PC-3 (cell line): ENCODE measurements around the gene CASP4. TPM values are rescaled to one million over a fixed set of nuclear protein-coding genes. Genes with fewer than 3 reads are reported as not detected.

Source experiments
- ATAC-seq: fragments of 200-7000 bp; cut with Tn5 transposase; 2 replicates; pipeline ENCODE4 v1.9.1; 2020; ENCODE audit warnings: mild to moderate bottlenecking, moderate library complexity
- Bru-seq: library from RNA; stranded (reverse); fragments of 400-500 nt; gene quantifications from one replicate; lab custom pipeline; 2021; lab: Mats Ljungman, UMichigan
- BruChase-seq, 2 experiments: library from RNA; stranded (reverse); fragments of 400-500 nt; gene quantifications; one replicate each; lab custom pipeline; 2021; lab: Mats Ljungman, UMichigan
- BruUV-seq: library from RNA; stranded (reverse); fragments of 400-500 nt; replicated peaks from 2 replicates; lab custom pipeline; 2021; lab: Mats Ljungman, UMichigan
- CTCF ChIA-PET: fragments of 300-600 bp; sonication (Branson Sonifier 250); formaldehyde crosslinking; loops from one replicate; lab custom pipeline; 2022; ENCODE audit warnings: antibody characterized with exemption; lab: Charles Lee
- POLR2A ChIA-PET: fragments of 300-600 bp; sonication (Branson Sonifier 250); formaldehyde crosslinking; loops from one replicate; lab custom pipeline; 2022; ENCODE audit warnings: antibody characterized with exemption; ENCODE audit not compliant: unreplicated experiment; lab: Charles Lee
- DNase-seq: peaks from one replicate; pipeline ENCODE4 v3.0.0-alpha.2; 2015
- H2AFZ ChIP-seq: fragments of 300-600 bp; sonication (generic); 2 replicates; pipeline ENCODE4 v1.6.0; 2016; ENCODE audit warnings: antibody characterized with exemption, low read length
- H3F3A ChIP-seq: fragments of 300-600 bp; sonication (generic); one replicate; pipeline ENCODE4 v1.6.0; 2017; ENCODE audit warnings: antibody characterized with exemption, low read length, control low read depth, mild to moderate bottlenecking; ENCODE audit not compliant: unreplicated experiment
- H3K27ac ChIP-seq: fragments of 300-600 bp; sonication (generic); 2 replicates; pipeline ENCODE4 v1.5.1; 2016; ENCODE audit warnings: mild to moderate bottlenecking, low read length
- H3K27me3 ChIP-seq: fragments of 300-600 bp; sonication (generic); 2 replicates; pipeline ENCODE4 v1.6.1; 2016; ENCODE audit warnings: low read length, mixed read lengths
- H3K36me3 ChIP-seq: fragments of 300-600 bp; sonication (generic); 2 replicates; pipeline ENCODE4 v1.6.1; 2016; ENCODE audit warnings: low read depth, mixed run types, low read length, mixed read lengths
- H3K4me1 ChIP-seq: fragments of 300-600 bp; sonication (generic); 2 replicates; pipeline ENCODE4 v1.5.1; 2016; ENCODE audit warnings: low read length; ENCODE audit not compliant: insufficient read depth
- H3K4me2 ChIP-seq: fragments of 300-600 bp; sonication (generic); 2 replicates; pipeline ENCODE4 v1.6.0; 2016; ENCODE audit warnings: low read length
- H3K4me3 ChIP-seq: fragments of 300-600 bp; sonication (generic); 2 replicates; pipeline ENCODE4 v1.5.1; 2016; ENCODE audit warnings: mild to moderate bottlenecking, low read length, mixed read lengths
- H3K79me2 ChIP-seq: fragments of 300-600 bp; sonication (generic); 2 replicates; pipeline ENCODE4 v1.6.1; 2017; ENCODE audit warnings: low read length, mixed read lengths
- H3K9ac ChIP-seq: fragments of 300-600 bp; sonication (generic); 2 replicates; pipeline ENCODE4 v1.6.0; 2016; ENCODE audit warnings: mild to moderate bottlenecking, low read length
- H3K9me2 ChIP-seq: fragments of 300-600 bp; sonication (generic); replicated peaks from 2 replicates; pipeline ENCODE4 v1.6.1; 2016; ENCODE audit warnings: mixed run types, low read length, mixed read lengths
- H3K9me3 ChIP-seq: fragments of 300-600 bp; sonication (generic); 2 replicates; pipeline ENCODE4 v1.6.1; 2016; ENCODE audit warnings: low read length, mixed read lengths
- H4K20me1 ChIP-seq: fragments of 300-600 bp; sonication (generic); 2 replicates; pipeline ENCODE4 v1.6.1; 2016; ENCODE audit warnings: low read length, mixed read lengths
- EZH2 ChIP-seq: fragments of 300-600 bp; sonication (generic); IDR thresholded peaks from one replicate; pipeline ENCODE4 v1.6.1; 2017; ENCODE audit warnings: antibody characterized with exemption, mild to moderate bottlenecking, low read length; ENCODE audit not compliant: unreplicated experiment
- EZH2phosphoT487 ChIP-seq: fragments of 300-600 bp; sonication (generic); IDR thresholded peaks from 2 replicates; pipeline ENCODE4 v1.6.1; 2018; ENCODE audit warnings: mild to moderate bottlenecking, antibody characterized with exemption, low read length, borderline replicate concordance
- intact Hi-C: fragments of 100-400 bp; cut with micrococcal nuclease; formaldehyde crosslinking; loops from 2 replicates; pipeline ENCODE4 v1.9.0; 2023
- long read RNA-seq: library from polyadenylated mRNA; unstranded; transcript quantifications from one replicate; pipeline ENCODE4 v2.0.0, GENCODE V29; 2021; ENCODE audit not compliant: unreplicated experiment
- total RNA-seq: library from RNA; depleted of rRNA; stranded (reverse); fragments of >200 nt; gene quantifications from 2 replicates; pipeline ENCODE4 v1.2.3, GENCODE V29; 2014; rRNA removed
- TF ChIP-seq, protein P1 (sequence below): fragments of 300-600 bp; sonication (generic); conservative IDR thresholded peaks from 2 replicates; pipeline ENCODE4 v1.5.1; 2017; ENCODE audit warnings: antibody characterized with exemption, low read depth, mild to moderate bottlenecking, low read length

Gene CASP4
- total RNA-seq = 38.5 and 40.9 TPM in 2 replicates
- percentile 75 among the genes with signal in this experiment for Bru-seq, nascent RNA
- percentile 62 among the genes with signal in this experiment for BruChase-seq, experiment 1, labeled RNA remaining after a 6-hour chase
- BruChase-seq, experiment 2, labeled RNA remaining after a 2-hour chase = percentile 69 among the genes with signal in this experiment
- long read RNA-seq, transcript CASP4-203 (9 exons, 2,158 nt) = major isoform, 36 of 47 reads
- long read RNA-seq, partial matches to known transcripts = 2 of 47 reads
- long read RNA-seq, other reads (novel, unspliced or antisense) = 9 of 47 reads

- Histone ChIP-seq H3F3A (no peaks in the 10 kb centered on the region), H3K9me3 (no peaks in the 10 kb centered on the region), H3K4me2 (peak within 1 kb of the TSS; percentile 83), H3K36me3 (no peaks in the 10 kb centered on the region), H3K79me2 (peaks cover 16% of the 10 kb centered on the region), H3K27me3 (no peaks in the 10 kb centered on the region), H3K4me1 (peaks cover 25% of the 10 kb centered on the region), H3K9me2 (no peaks in the 10 kb centered on the region), H2AFZ (peak within 1 kb of the TSS; percentile 94), H4K20me1 (no peaks in the 10 kb centered on the region), H3K27ac (peak within 1 kb of the TSS; percentile 71), H3K4me3 (peak within 1 kb of the TSS; percentile 74), H3K9ac (peak within 1 kb of the TSS; percentile 73)
- no peak for TF ChIP-seq EZH2
- TF ChIP-seq, protein P1, sequence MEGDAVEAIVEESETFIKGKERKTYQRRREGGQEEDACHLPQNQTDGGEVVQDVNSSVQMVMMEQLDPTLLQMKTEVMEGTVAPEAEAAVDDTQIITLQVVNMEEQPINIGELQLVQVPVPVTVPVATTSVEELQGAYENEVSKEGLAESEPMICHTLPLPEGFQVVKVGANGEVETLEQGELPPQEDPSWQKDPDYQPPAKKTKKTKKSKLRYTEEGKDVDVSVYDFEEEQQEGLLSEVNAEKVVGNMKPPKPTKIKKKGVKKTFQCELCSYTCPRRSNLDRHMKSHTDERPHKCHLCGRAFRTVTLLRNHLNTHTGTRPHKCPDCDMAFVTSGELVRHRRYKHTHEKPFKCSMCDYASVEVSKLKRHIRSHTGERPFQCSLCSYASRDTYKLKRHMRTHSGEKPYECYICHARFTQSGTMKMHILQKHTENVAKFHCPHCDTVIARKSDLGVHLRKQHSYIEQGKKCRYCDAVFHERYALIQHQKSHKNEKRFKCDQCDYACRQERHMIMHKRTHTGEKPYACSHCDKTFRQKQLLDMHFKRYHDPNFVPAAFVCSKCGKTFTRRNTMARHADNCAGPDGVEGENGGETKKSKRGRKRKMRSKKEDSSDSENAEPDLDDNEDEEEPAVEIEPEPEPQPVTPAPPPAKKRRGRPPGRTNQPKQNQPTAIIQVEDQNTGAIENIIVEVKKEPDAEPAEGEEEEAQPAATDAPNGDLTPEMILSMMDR = no peak
- TF ChIP-seq EZH2phosphoT487 = no peak
- ChIA-PET POLR2A (no interaction called here), CTCF (no interaction called here)
- peak; percentile 81 for DNase-seq
- ATAC-seq = peak; percentile 79
- BruUV-seq = no TSS peak
- intact Hi-C loops = loop anchor here (1.0 to 10.0 kb wide), 5 partner anchors 79 to 894 kb away; no protein-coding TSS in a partner anchor
Observed at GRCh38 chr11:104968355-104968855, at the start of gene CASP4. Gene CASP4 (minus strand): TSS chr11:104968574. CDS start chr11:104968525, 49 bp downstream.

DNA sequence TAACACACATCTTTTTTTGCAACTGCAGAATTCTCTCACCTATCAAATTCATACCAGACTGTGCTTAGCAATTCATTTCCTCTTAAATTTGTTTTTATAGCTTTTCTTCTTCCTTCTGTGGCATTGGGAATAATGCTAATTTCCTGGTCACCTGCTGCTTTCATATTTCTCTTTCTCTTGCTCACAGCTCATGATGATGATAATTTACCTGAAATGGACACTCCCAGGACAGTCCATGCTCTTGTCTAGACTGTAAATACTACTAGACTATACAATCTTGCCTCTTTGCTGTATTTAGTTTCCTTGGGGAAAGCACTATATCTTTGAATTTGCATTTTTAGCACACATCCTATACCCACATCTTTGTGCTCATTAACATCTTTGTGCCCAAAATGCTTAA is 39.1 kb upstream of the CASP4 start:
- TF ChIP-seq, protein P1 = no peak
- TF ChIP-seq EZH2phosphoT487 (no peak), EZH2 (no peak)
- POLR2A ChIA-PET = interaction anchor here (0.6 kb wide), 1 partner anchor 8 kb away, joined by 4 read pairs; no protein-coding TSS in a partner anchor
- no TSS peak for BruUV-seq
- no peaks in the 10 kb centered on the region for H3K4me1 ChIP-seq
- H3K79me2 ChIP-seq = no peaks in the 10 kb centered on the region
- no peaks in the 10 kb centered on the region for H3K27me3 ChIP-seq
- no peak overlapping the region for H3K4me2 ChIP-seq
- ATAC-seq = no peak
- H3K4me3 ChIP-seq = no peak overlapping the region
- H3K9ac ChIP-seq = no peak overlapping the region
- no peak overlapping the region for H3K27ac ChIP-seq
- intact Hi-C loops = no loop called here
- no peaks in the 10 kb centered on the region for H4K20me1 ChIP-seq
- no peaks in the 10 kb centered on the region for H3K9me3 ChIP-seq
- H3F3A ChIP-seq = no peaks in the 10 kb centered on the region
- no peaks in the 10 kb centered on the region for H3K36me3 ChIP-seq
- no peak overlapping the region for H2AFZ ChIP-seq
- DNase-seq = no peak
- CTCF ChIA-PET = no interaction called here
- H3K9me2 ChIP-seq = no peaks in the 10 kb centered on the region

GRCh38 chr11:105005451-105005845 is 37.1 kb upstream of the CASP4 start:
- no TSS peak for BruUV-seq

More at GRCh38 chr11:105005451-105005845, 37.1 kb upstream of the CASP4 start:
- Histone ChIP-seq H3F3A (no peaks in the 10 kb centered on the region), H3K9ac (no peak overlapping the region), H3K9me2 (no peaks in the 10 kb centered on the region), H3K79me2 (no peaks in the 10 kb centered on the region), H3K36me3 (no peaks in the 10 kb centered on the region), H3K4me2 (no peak overlapping the region), H2AFZ (peak overlapping the region; percentile 24; the same call in 1 of the 2 replicates), H3K4me1 (no peaks in the 10 kb centered on the region), H3K27me3 (no peaks in the 10 kb centered on the region), H4K20me1 (no peaks in the 10 kb centered on the region), H3K4me3 (no peak overlapping the region), H3K27ac (no peak overlapping the region), H3K9me3 (no peaks in the 10 kb centered on the region)
- intact Hi-C loops = no loop called here
- DNase-seq = no peak
- ATAC-seq = no peak
- CTCF ChIA-PET = no interaction called here
- TF ChIP-seq EZH2 = no peak
- no peak for TF ChIP-seq EZH2phosphoT487
- TF ChIP-seq, protein P1 = no peak
- POLR2A ChIA-PET = no interaction called here
